Parathyroid adenoma (tissue), 2 donors: ENCODE results near the gene FIS1.

Experiments used
- H2AFZ ChIP-seq: fragments of 300-600 bp; sonication (generic); one replicate; pipeline ENCODE4 v1.7.0; 2017; ENCODE audit warnings: antibody characterized with exemption, mild to moderate bottlenecking
- H3K27ac ChIP-seq: fragments of 300-600 bp; sonication (generic); one replicate; pipeline ENCODE4 v1.7.0; 2017
- H3K27me3 ChIP-seq: fragments of 300-600 bp; sonication (generic); one replicate; pipeline ENCODE4 v1.7.0; 2017; ENCODE audit warnings: low read length; ENCODE audit not compliant: control insufficient read depth, insufficient read depth
- H3K36me3 ChIP-seq: fragments of 300-600 bp; sonication (generic); one replicate; pipeline ENCODE4 v1.7.0; 2017; ENCODE audit warnings: low read length; ENCODE audit not compliant: control insufficient read depth, insufficient read depth
- H3K4me1 ChIP-seq: fragments of 300-600 bp; sonication (generic); one replicate; pipeline ENCODE4 v1.7.0; 2017; ENCODE audit warnings: control low read depth
- H3K4me2 ChIP-seq: fragments of 300-600 bp; sonication (generic); one replicate; pipeline ENCODE4 v1.7.0; 2017; ENCODE audit warnings: low read length
- H3K4me3 ChIP-seq: fragments of 300-600 bp; sonication (generic); one replicate; pipeline ENCODE4 v1.7.0; 2017; ENCODE audit warnings: low read depth, low read length
- H3K79me2 ChIP-seq: fragments of 300-600 bp; sonication (generic); one replicate; pipeline ENCODE4 v1.7.0; 2017; ENCODE audit warnings: control low read depth
- H3K9ac ChIP-seq: fragments of 300-600 bp; sonication (generic); one replicate; pipeline ENCODE4 v1.7.0; 2017; ENCODE audit warnings: mild to moderate bottlenecking
- H3K9me3 ChIP-seq: fragments of 300-600 bp; sonication (generic); one replicate; pipeline ENCODE4 v1.7.0; 2017; ENCODE audit warnings: low read length; ENCODE audit not compliant: control insufficient read depth
- CTCF ChIP-seq: fragments of 300-600 bp; sonication (generic); IDR thresholded peaks from one replicate; pipeline ENCODE4 v1.7.0; 2017; ENCODE audit warnings: antibody characterized with exemption, mild to moderate bottlenecking
- donor health status: primary hyperparathyroidism.

FIS1 gene

GRCh38 chr7:101216860-101217387 is 28.0 kb downstream of the FIS1 start:
- H3K4me3 ChIP-seq, result peak overlapping the region; percentile 95
- H2AFZ ChIP-seq, result peak overlapping the region; percentile 91
- peak overlapping the region; percentile 99 for H3K4me2 ChIP-seq
- no peak overlapping the region for H3K9ac ChIP-seq
- peak; percentile 20 for TF ChIP-seq CTCF
- H3K4me1 ChIP-seq, result no peaks in the 10 kb centered on the region
- H3K79me2 ChIP-seq, result peaks cover 32% of the 10 kb centered on the region
- H3K27ac ChIP-seq, result peak overlapping the region; percentile 94
- no peaks in the 10 kb centered on the region for H3K9me3 ChIP-seq
- H3K36me3 ChIP-seq, result no peaks in the 10 kb centered on the region
- H3K27me3 ChIP-seq, result no peaks in the 10 kb centered on the region

- H3K27ac ChIP-seq, result no peak overlapping the region
- peak overlapping the region; percentile 99 for H3K4me2 ChIP-seq
- no peak overlapping the region for H3K9ac ChIP-seq
- H3K4me1 ChIP-seq, result no peaks in the 10 kb centered on the region
- H3K36me3 ChIP-seq, result no peaks in the 10 kb centered on the region
- H3K79me2 ChIP-seq, result peaks cover 27% of the 10 kb centered on the region
- peak overlapping the region; percentile 91 for H2AFZ ChIP-seq
- H3K4me3 ChIP-seq, result peak overlapping the region; percentile 95
- H3K27me3 ChIP-seq, result no peaks in the 10 kb centered on the region
- H3K9me3 ChIP-seq, result no peaks in the 10 kb centered on the region
- no peak for TF ChIP-seq CTCF
Measured at GRCh38 chr7:101216001-101216859, 28.7 kb downstream of the FIS1 start.

GRCh38 chr7:101212014-101212413 is 32.9 kb downstream of the FIS1 start:
- Histone ChIP-seq H3K9ac (no peak overlapping the region), H3K36me3 (no peaks in the 10 kb centered on the region), H2AFZ (no peak overlapping the region), H3K9me3 (no peaks in the 10 kb centered on the region), H3K4me3 (no peak overlapping the region), H3K27ac (no peak overlapping the region), H3K79me2 (no peaks in the 10 kb centered on the region), H3K4me1 (no peaks in the 10 kb centered on the region), H3K27me3 (no peaks in the 10 kb centered on the region), H3K4me2 (no peak overlapping the region)
- TF ChIP-seq CTCF, result no peak

GRCh38 chr7:101211501-101211900 is 33.4 kb downstream of the FIS1 start:
- no peaks in the 10 kb centered on the region for H3K9me3 ChIP-seq
- H3K27me3 ChIP-seq, result no peaks in the 10 kb centered on the region
- no peak overlapping the region for H3K27ac ChIP-seq
- H3K79me2 ChIP-seq, result no peaks in the 10 kb centered on the region
- H3K36me3 ChIP-seq, result no peaks in the 10 kb centered on the region
- TF ChIP-seq CTCF, result no peak
- no peaks in the 10 kb centered on the region for H3K4me1 ChIP-seq
- H3K9ac ChIP-seq, result no peak overlapping the region
- H3K4me3 ChIP-seq, result no peak overlapping the region
- H2AFZ ChIP-seq, result no peak overlapping the region
- H3K4me2 ChIP-seq, result no peak overlapping the region
